ACHN (cell line): ENCODE data around the gene BTLA.
A peak's percentile ranks its signal among the peaks of the same experiment; 100 is the strongest.
"Not testable (repeated sequence)": the region's sequence is repeated elsewhere in the genome, so short reads cannot be mapped to it uniquely, and the experiment has no call there.

Source experiments
- DNase-seq: peaks from one replicate; pipeline ENCODE4 v3.0.0-alpha.2; 2015
- in situ Hi-C: cut with HindIII; loops from 2 replicates; pipeline ENCODE4 v1.10.0; 2017; ENCODE audit warnings: low sequenced_read_pairs, low pct_ligation_motif_present, low pct_unique_long_range_greater_than_20kb

BTLA gene

DNA sequence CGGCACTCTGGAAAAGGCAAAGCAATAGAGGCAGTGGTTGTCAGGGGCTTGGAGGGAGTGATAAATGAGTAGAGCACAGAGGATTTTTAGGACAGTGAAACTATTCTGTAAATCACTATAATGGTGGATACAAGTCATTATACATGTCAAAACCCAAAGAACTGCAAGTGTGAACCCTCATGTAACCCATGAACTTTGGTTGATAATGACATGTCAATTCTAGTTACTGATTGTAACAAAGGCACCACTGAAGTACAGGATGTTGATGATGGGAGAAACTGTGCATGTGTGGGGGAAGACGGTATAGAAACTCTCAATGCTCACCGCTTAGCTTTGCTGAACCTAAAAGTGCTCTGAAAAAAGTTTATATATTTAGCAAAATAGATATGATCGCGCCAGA lies 36.0 kb downstream of the BTLA start:
- in situ Hi-C loops: no loop called here
- DNase-seq: no peak

DNA sequence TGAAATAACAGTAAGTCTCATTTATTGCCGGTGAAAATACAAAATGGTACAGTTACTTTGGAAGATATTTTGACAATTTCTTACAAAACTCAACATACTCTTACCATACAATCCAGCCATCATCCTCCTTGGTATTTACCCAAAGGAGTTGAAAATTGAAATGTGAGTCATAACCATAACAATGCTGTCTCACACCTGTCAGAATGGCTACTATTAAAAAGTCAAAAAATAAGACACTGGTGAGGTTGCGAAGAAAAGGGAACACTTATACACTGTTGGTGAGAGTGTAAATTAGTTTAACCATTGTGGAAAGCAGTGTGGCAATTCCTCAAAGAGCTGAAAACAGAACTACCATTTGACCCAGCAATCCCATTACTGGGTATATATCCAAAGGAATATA lies 37.5 kb downstream of the BTLA start:
- DNase-seq, in situ Hi-C loops: not testable (repeated sequence)

DNA sequence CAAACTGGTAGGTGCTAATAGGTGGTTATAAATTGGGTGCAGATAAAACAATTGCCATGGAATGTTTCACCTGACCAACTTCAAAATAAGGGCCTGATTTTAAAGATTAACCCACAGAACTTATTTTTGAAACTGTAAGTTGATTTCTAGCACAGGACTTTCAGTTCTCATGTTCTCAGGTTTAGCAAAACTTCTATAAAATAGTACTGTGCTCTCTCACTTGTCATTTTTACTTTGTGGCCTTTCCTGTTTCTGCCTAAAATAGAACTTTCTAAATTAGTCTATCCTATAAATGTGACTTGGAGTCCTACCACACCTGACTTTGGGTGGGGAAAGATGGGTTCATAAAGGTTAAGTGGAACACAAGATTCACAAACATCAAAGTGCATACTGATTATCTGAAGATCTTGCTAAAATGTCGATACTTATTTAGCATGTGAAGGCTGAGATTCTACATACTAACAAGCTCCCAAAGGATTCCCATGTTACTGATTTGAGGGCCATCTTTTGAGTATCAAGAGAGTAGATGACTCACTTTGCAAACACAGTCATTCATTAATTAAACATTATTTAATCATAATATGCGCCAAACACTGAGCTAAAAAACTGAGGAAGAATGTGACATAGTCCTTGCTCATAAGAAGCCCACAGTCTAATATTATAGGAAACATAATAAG lies 38.6 kb downstream of the BTLA start:
- in situ Hi-C loops: no loop called here
- no peak for DNase-seq

DNA sequence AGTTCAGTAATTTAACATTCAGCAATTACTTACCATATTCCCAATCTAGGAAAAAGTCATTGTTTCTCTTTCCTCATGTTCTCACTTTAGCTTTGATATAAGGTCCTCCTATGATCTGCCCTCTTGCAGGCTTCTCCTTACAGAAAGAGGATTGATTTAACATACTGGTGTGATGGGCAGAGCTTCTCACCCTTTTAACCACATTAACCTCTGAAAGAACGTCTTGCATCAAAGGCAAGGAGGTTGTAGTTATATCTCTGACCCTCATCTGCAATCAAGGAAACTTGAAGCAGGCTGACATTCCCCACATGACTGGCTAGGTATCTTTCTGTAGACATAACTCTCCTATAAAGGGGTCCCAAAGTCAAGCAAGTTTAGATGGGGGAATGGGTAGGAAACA lies 39.5 kb downstream of the BTLA start:
- in situ Hi-C loops: no loop called here
- DNase-seq: no peak

DNA sequence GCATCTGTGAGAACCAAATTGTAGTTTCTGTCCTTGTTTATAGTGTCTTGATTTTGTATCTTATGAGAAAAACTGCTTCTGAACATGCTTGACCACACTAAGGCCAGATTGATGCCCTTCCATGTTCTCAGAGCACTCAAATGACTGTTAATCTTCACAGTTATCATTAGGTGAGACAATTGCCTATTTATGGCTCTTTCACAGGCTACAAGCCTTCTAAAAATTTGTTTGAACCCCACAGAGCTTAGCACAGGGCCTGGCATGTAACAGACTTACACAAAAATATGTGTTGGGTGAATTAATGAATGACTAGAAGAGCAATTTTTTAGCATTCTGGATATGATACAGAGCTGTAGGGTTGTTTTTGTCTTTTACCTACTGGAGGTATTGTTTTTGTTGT lies 43.1 kb downstream of the BTLA start:
- no peak for DNase-seq
- in situ Hi-C loops: no loop called here

DNA sequence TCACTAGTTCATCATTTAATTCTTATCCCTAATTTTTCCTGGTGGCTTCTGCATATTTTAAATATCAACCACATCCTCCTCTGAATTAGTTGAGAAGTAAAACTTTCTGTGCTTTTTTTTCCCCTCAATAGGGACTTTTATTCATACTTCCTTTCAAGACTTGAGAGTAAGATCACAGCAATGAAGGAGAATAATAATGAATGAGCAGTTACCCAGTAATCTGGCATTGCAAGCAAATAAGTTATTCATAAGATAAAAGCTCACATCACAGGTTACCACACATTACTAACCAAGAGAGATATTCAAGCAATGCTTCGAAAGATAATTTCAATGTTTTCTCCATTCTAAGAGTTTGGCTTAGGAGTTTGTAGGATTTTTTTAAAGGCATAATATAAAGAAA lies 50.3 kb downstream of the BTLA start:
- no peak for DNase-seq
- in situ Hi-C loops: no loop called here

DNA sequence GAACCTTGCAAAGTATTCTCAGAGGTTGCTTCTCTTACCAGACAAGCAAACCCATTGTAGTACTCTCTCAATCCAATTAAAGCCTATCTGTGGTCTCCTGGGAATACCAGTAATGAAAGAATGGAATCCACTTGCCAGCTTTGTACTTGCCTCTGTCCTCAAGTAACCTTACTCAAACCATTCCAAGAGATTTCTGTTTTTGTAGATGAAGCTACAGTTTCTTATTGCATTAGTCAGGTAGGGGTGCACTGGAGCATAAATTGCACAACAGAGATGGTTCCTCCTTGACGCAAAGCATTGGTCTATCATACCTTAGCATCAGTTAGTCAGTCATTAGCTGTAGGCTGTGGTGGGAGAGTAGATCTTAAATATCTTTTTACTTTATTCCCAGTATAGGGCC lies 52.9 kb downstream of the BTLA start:
- DNase-seq: no peak
- in situ Hi-C loops: no loop called here

DNA sequence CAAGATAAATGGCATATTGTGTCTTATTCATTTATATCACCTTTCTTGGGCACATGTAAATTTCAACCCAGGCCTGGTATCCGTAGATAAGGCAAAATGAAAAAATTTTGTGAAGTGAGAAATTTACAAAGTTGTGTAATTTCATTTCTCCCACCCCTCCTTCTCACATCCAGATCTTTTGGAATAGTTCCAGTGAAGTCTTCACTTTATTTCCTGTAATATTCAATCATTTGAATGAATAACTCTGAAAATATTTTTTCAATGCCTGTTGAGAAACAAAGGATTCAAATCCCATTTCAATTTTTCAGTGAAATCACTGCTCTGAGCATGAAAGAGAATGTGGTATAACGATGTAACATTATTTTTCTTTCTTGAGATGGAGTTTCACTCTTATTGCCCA lies 53.4 kb downstream of the BTLA start:
- in situ Hi-C loops: no loop called here
- DNase-seq: no peak

DNA sequence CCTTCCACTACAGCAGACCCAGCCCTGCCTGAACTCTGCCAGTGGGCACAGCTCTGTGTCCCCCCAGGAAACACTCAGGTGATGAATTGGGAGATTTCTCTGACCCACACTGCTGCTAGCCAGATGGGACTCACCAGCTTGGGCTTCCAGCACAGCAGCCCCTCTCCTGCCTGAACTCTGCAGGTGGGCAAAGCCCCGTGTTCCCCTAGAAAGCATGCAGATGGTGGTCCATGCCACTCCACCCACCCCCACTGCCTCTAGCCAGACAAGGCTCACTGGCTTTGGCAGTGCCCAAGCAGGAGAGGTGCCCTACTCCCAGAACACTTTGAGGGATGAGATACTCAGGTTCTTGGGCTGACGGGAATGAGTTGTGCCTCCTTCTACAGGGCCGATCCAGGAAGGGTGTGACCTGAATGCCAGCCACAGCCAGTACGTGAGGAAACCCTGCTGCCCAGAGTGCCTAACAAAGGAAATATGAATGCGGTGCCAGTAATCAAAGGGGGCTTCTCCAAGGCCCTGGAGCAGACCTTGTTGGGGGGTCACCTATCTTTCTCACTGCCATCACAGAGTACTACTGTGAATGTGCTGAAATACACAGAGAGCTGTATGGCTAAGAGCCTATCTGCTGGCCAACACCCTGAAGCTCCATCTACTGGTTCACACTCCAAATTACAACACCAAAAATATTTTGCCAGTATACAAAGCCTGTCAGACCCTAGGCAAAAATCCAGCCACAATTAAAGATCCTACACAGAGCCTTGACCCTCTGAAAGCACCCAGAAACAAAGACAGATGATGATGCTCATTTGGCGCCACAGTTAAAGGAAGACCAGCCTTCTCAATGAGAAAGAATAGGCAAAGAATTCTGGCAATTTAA lies 61.9 kb downstream of the BTLA start:
- peak; percentile 37 for DNase-seq
- in situ Hi-C loops: no loop called here

DNA sequence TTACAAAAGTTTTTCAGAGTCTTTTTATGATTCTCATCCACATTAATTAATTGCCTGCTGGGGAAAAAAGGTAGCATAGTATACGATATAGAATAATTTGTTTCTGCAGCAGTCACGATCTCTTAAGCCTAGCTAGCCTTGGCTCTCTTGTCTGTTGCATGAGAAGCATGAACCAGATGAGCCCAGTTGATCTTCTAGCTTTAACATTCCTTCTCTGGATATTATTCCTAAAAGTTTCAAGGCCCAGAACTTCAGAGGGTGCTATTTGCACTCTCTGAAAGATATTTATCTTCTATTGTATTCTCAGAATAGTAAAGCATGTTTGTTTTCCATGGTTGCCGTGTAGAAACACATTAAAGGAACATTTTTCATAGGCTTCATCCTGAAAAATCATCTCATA lies 69.3 kb downstream of the BTLA start:
- no peak for DNase-seq
- in situ Hi-C loops: no loop called here

DNA sequence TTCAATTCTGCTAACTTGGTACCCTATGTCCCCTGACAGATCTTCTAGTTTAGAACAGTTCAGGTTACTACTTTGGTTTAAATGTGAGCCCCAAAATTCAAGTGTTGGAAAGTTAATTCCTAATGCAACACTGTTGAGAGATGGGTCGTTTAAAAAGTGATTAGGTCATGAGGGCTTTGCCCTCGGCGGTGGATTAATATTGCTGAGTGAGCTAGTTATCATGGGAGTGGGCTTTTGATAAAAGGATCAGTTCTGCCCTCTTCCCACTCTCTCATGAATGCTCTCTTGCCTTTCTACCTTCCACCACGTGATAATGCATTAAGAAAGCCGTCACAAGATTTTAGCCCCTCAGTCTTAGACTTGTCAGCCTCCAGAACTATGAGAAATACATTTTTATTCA lies 72.1 kb downstream of the BTLA start:
- no peak for DNase-seq
- in situ Hi-C loops: no loop called here

DNA sequence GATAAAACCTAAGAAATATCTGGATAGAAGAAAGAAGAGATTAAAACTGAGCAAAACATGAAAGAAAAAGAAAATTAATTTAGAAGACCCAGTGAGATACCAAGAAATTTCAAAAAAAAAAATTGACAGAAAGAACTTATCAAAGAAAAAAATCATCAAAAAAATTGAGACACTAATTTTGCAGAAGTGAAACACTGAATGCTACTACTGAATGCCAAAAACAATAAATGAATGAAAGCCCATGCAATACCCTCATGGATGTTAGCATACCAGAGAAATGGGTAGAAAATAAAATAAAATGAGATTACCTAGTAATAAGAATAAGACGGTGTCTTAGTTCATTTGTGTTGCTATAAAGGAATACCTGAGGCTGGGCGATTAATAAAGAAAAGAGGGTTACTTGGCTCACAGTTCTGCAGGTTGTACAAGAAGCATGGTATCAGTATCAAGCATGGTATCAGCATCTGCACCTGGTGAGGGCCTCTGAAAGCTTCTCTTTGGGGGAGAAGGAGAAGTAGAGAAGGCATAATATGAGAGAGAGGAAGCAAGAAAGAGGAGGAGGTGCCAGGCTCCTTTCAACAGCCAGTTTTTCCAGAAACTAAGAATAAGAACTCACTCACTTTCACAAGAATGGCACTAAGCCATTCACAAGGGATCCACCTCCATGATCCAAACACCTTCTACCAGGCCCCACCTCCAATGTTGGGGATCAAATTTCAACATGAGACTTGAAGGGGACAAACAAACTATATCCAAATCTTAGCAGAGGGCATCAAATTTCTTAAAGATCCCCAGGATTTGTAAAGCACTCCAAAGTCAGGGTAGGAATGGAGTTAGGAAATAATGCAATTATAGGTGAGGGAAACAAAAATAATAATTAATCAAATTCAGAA lies 73.2 kb downstream of the BTLA start:
- in situ Hi-C loops: no loop called here
- no peak for DNase-seq

DNA sequence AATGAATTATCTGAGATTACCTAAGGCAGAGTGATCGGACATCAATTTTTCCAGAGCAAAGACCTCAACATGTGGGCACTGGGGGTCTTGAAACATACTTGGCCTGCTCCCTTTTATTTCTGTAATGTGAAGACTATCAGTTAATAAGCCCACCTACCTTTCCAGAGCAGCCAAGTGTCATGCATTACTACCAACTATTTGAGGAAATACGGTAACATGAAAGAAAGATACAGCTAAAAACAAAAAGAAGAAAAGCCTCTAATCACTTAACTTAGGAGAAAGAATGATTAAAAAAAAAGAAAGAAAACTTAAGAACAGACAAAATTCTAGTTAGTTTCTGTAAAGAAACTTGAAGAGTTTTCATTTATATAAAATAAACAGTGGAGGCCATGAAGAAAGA lies 73.9 kb downstream of the BTLA start:
- DNase-seq: no peak
- in situ Hi-C loops: no loop called here

DNA sequence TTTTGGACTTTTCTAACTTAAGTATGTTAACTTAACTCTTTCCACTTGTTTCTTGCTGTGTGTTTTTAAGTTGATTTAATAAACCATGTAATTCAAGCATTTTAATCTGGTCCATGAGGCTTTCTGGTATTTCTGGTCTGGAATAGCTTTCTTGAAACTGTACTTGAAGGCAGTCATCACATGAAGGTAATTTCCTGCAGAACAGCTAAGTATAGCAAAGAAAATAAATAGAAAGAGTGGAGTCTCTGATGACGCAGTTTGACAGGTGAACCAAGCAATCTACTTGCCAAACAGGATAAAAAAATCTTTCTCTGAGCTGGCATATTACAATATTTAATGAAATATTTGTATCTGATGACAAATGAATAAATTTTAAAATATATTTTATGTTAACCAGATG lies 74.9 kb downstream of the BTLA start:
- no peak for DNase-seq
- in situ Hi-C loops: no loop called here

DNA sequence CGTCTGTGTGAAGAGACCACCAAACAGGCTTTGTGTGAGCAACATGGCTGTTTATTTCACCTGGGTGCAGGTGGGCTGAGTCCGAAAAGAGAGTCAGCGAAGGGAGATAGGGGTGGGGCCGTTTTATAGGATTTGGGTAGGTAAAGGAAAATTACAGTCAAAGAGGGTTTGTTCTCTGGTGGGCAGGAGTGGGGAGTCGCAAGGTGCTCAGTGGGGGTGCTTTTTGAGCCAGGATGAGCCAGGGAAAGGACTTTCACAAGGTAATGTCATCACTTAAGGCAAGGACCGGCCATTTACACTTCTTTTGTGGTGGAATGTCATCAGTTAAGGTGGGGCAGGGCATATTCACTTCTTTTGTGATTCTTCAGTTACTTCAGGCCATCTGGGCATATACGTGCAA lies 76.4 kb downstream of the BTLA start:
- DNase-seq, in situ Hi-C loops: not testable (repeated sequence)

DNA sequence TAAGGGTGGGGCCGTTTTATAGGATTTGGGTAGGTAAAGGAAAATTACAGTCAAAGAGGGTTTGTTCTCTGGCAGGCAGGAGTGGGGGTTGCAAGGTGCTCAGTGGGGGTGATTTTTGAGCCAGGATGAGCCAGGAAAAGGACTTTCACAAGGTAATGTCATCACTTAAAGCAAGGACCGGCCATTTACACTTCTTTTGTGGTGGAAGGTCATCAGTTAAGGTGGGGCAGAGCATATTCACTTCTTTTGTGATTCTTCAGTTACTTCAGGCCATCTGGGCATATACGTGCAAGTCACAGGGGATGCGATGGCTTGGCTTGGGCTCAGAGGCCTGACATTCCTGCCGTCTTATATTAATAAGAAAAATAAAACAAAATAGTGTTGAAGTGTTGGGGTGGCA lies 80.7 kb downstream of the BTLA start:
- DNase-seq, in situ Hi-C loops: not testable (repeated sequence)

DNA sequence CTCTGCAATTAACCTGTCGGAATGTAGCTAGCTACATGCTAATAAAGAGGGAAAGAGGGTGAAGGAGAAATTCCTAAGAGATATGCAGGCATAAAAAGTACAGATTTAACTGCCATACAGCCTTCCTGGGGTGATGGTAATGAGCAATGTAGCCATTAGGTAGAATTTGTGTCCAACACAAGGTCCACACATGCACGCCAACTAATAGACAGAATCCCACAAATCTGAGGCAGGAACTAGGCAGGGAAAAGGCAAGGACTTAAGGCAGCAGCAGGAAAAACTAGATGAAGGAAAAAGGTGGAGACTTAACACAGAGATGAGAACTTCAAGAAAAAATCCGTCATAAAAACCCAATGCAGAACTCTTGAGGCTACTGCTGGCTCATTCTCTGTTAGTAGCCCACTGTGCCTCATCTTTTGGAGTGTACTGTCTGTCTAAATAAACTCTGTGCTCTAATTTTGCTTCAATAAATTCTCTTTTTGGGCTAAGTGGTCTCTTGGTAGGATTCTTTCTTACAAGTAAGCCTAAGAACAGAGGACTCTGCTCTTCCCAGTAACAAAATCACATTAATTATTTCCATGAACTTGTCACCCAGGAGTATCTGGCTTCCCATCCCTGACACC lies 81.5 kb downstream of the BTLA start:
- in situ Hi-C loops: no loop called here
- DNase-seq: no peak

DNA sequence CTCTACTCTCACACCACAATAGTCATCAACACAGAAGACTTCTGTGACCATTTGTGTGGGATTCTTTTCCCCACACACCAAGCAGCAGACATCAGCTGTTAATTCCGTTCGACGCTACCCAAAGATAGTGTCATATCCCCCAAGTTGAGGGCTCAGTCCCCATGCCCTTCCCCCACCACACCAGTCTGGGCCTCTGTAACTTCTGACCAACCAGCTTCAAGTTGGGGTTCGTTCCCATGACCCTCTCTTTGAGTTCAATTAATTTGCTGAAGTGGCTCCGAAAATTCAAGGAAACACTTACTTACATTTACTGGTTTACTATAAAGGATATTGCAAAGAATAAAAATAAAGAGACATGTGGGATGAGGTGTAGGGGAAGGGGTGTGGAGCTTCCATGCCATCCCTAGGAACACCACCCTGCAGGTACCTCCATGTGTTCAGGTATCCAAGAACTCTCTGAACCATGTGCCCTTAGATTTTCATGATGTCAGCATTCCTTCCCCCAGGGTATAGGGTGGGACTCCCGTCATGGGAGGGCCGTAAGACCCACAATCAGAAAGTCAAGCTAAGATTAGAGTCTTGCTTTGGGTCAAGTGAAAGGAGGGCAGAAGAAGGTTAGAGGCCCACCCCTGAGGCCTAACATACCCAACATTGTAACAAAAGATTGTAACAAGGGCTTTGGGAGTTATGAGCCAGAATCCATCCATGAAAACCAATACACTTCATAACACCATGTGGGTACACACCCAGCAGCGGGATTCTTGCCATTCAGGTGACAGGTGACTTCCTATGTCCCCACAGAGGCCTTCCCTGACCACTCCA lies 82.7 kb downstream of the BTLA start:
- in situ Hi-C loops: no loop called here

More for the DNA sequence above, 82.7 kb downstream of the BTLA start:
- no peak for DNase-seq
